Effector CD4-positive, alpha-beta T cell (primary cell): ENCODE data around the gene CALN1.
"Not testable (repeated sequence)": the region's sequence is repeated elsewhere in the genome, so short reads cannot be mapped to it uniquely, and the experiment has no call there.

Source experiments
- DNase-seq: peaks from one replicate; pipeline ENCODE4 v3.0.0-alpha.2; 2020

CALN1 gene

GRCh38 chr7:71776726-71777125 is 635.4 kb downstream of the CALN1 start:
- DNase-seq = no peak

GRCh38 chr7:71775648-71776047 is 636.5 kb downstream of the CALN1 start:
- no peak for DNase-seq

GRCh38 chr7:71772779-71773178 is 639.4 kb downstream of the CALN1 start:
- DNase-seq = no peak

- DNase-seq = no peak
Observed at GRCh38 chr7:71770269-71770907, 641.8 kb downstream of the CALN1 start.

GRCh38 chr7:71769326-71769725 is 642.8 kb downstream of the CALN1 start:
- no peak for DNase-seq

- no peak for DNase-seq
Observed at GRCh38 chr7:71768450-71768849, 643.7 kb downstream of the CALN1 start.

GRCh38 chr7:71766016-71766415 is 646.1 kb downstream of the CALN1 start:
- no peak for DNase-seq

GRCh38 chr7:71761336-71761735 is 650.8 kb downstream of the CALN1 start:
- no peak for DNase-seq

GRCh38 chr7:71754828-71755227 is 657.3 kb downstream of the CALN1 start:
- no peak for DNase-seq

GRCh38 chr7:71753956-71754664 is 658.0 kb downstream of the CALN1 start:
- DNase-seq = no peak

- no peak for DNase-seq
Observed at GRCh38 chr7:71753236-71753635, 658.9 kb downstream of the CALN1 start.

- DNase-seq = no peak
Observed at GRCh38 chr7:71752171-71752935, 659.8 kb downstream of the CALN1 start.

GRCh38 chr7:71750290-71750689 is 661.8 kb downstream of the CALN1 start:
- no peak for DNase-seq

GRCh38 chr7:71746006-71746405 is 666.1 kb downstream of the CALN1 start:
- DNase-seq = no peak

GRCh38 chr7:71740174-71740560 is 672.0 kb downstream of the CALN1 start:
- no peak for DNase-seq

- no peak for DNase-seq
Observed at GRCh38 chr7:71739520-71740173, 672.5 kb downstream of the CALN1 start.

GRCh38 chr7:71737931-71738540 is 674.1 kb downstream of the CALN1 start:
- DNase-seq = not testable (repeated sequence)

- DNase-seq = no peak
Observed at GRCh38 chr7:71735961-71736556, 676.1 kb downstream of the CALN1 start.

- DNase-seq = peak; percentile 20
Observed at GRCh38 chr7:71733107-71733870, 678.8 kb downstream of the CALN1 start.

GRCh38 chr7:71731740-71732139 is 680.4 kb downstream of the CALN1 start:
- DNase-seq = no peak
